BLaER1 (cell line): ENCODE measurements around the gene TENT4A.
A peak's percentile ranks its signal among the peaks of the same experiment; 100 is the strongest.

Source experiments
- H3K27ac ChIP-seq: shearing (Covaris generic); formaldehyde crosslinking; 2 replicates; pipeline ENCODE4 v1.8.1; 2022
- H3K27me3 ChIP-seq: shearing (Covaris generic); formaldehyde crosslinking; 2 replicates; pipeline ENCODE4 v1.8.1; 2022
- H3K36me3 ChIP-seq: shearing (Covaris generic); formaldehyde crosslinking; 2 replicates; pipeline ENCODE4 v1.8.1; 2022
- H3K4me1 ChIP-seq: shearing (Covaris generic); formaldehyde crosslinking; 2 replicates; pipeline ENCODE4 v1.8.1; 2022
- H3K4me2 ChIP-seq: shearing (Covaris generic); formaldehyde crosslinking; 2 replicates; pipeline ENCODE4 v1.8.1; 2022
- H3K4me3 ChIP-seq: shearing (Covaris generic); formaldehyde crosslinking; 2 replicates; pipeline ENCODE4 v1.8.1; 2022
- H3K9ac ChIP-seq: shearing (Covaris generic); formaldehyde crosslinking; 2 replicates; pipeline ENCODE4 v1.8.1; 2022
- H3K9me3 ChIP-seq: shearing (Covaris generic); formaldehyde crosslinking; 2 replicates; pipeline ENCODE4 v1.8.1; 2022
- H4K20me1 ChIP-seq: shearing (Covaris generic); formaldehyde crosslinking; 2 replicates; pipeline ENCODE4 v1.8.1; 2022
- Cebpa-rat ChIP-seq: shearing (Covaris generic); IDR thresholded peaks from 2 replicates; pipeline ENCODE4 v1.8.1; 2022

The TENT4A gene

DNA sequence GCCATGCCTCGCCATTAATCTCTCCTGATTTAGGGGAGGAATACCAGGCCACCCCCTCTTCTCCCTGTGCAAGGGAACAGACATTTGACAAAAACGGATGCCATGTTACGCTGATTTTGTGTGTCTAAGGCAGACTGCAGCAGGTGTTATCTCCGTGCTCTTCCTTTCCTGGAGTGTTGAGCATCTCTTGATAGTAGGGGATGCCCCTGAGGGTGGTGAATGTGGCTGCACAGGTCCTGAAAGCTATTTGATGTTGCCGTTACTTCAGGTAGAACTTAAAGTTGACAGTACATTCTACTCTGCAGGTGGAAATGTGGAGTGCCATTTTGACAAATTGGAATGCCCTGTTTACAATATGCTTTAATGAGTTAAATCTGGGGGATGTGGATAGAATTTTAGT is 21.5 kb downstream of the TENT4A start:
- Histone ChIP-seq H3K4me1 (peaks cover 65% of the 10 kb centered on the region), H3K9me3 (no peaks in the 10 kb centered on the region), H3K4me3 (no peak overlapping the region), H3K4me2 (peak overlapping the region; percentile 13; the same call in 1 of the 2 replicates), H3K9ac (no peak overlapping the region), H4K20me1 (peaks cover 100% of the 10 kb centered on the region), H3K27ac (no peak overlapping the region), H3K36me3 (peaks cover 74% of the 10 kb centered on the region), H3K27me3 (no peaks in the 10 kb centered on the region)
- TF ChIP-seq Cebpa-rat: no peak

- Histone ChIP-seq H3K36me3 (peaks cover 83% of the 10 kb centered on the region), H3K4me2 (peak overlapping the region; percentile 15; the same call in 1 of the 2 replicates)
These were observed 22.9 kb downstream of the TENT4A start for GRCh38 chr5:6736106-6736505.

DNA sequence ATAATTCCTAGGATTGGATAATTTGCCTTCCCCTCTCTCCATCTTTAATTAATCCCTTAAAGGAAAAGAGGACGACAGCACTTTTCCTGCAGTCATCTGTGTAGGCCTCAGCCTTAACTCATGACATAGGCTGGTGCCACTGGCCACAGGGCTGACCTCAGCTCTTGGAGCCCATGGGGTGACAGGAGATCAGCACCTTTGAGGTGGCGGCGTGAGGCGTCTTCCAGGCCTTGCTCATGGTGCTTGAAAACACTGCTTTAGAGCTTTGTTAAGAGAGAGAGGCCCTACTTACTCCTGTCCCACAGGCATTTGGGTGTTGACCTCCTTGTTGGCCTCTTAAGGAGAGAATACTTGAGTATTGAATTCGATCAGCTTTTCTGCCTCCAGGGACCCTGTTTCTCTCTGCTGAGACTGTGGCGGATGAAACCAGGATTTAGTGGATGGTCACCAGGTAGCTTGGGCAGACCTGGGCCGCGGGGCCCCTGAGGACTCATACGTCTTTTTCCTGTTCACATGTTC is 23.4 kb downstream of the TENT4A start:
- 0 out of 2 replicates have a peak overlapping the region, but pooled peaks have one; percentile 11 for H3K27ac ChIP-seq
- H3K27me3 ChIP-seq: no peaks in the 10 kb centered on the region
- H3K4me2 ChIP-seq: no peak overlapping the region
- peaks cover 83% of the 10 kb centered on the region for H3K36me3 ChIP-seq
- peaks cover 100% of the 10 kb centered on the region for H4K20me1 ChIP-seq
- no peak overlapping the region for H3K4me3 ChIP-seq
- no peak overlapping the region for H3K9ac ChIP-seq
- peaks cover 47% of the 10 kb centered on the region for H3K4me1 ChIP-seq
- H3K9me3 ChIP-seq: no peaks in the 10 kb centered on the region
- TF ChIP-seq Cebpa-rat: no peak

More at GRCh38 chr5:6736106-6736505, 22.9 kb downstream of the TENT4A start:
- H3K4me3 ChIP-seq: no peak overlapping the region
- H3K9me3 ChIP-seq: no peaks in the 10 kb centered on the region
- H3K9ac ChIP-seq: no peak overlapping the region
- no peak overlapping the region for H3K27ac ChIP-seq
- peaks cover 100% of the 10 kb centered on the region for H4K20me1 ChIP-seq
- peaks cover 52% of the 10 kb centered on the region for H3K4me1 ChIP-seq
- no peak for TF ChIP-seq Cebpa-rat
- no peaks in the 10 kb centered on the region for H3K27me3 ChIP-seq

GRCh38 chr5:6737043-6737941 is 24.1 kb downstream of the TENT4A start:
- Histone ChIP-seq H3K9me3 (no peaks in the 10 kb centered on the region), H3K4me3 (no peak overlapping the region), H4K20me1 (peaks cover 100% of the 10 kb centered on the region), H3K4me1 (peaks cover 40% of the 10 kb centered on the region), H3K36me3 (peaks cover 86% of the 10 kb centered on the region), H3K4me2 (no peak overlapping the region), H3K27ac (0 out of 2 replicates have a peak overlapping the region, but pooled peaks have one; percentile 11), H3K9ac (no peak overlapping the region), H3K27me3 (no peaks in the 10 kb centered on the region)
- no peak for TF ChIP-seq Cebpa-rat

GRCh38 chr5:6739603-6740002 is 26.4 kb downstream of the TENT4A start:
- H3K4me1 ChIP-seq: peaks cover 17% of the 10 kb centered on the region
- H3K36me3 ChIP-seq: peaks cover 89% of the 10 kb centered on the region

DNA sequence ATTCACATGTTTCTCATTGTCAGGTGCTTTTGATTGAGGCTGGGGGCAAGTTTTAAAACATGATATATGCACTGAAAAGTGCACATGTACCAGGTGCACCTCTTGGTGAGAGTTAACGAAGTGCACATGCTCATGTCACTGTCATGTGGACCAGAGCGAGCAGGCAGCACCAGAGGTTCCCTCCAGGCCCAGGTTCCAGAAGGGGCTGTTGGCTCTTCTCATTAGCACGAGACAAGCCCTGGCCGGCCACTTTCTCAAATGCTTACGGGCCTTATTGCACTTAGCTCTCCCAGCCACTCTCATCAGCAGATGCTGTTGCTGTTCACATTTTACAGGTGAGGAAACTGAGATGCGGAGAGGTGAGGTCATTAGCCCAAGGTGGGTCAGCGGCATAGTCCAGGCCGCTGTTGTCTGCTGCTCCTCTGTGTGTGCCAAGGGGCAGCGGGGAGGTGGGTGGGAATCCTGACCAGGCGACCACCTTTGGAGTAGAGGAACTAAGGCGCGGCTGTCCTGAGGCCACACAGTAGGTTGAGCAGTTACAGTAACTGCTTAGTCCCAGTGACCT is 27.4 kb downstream of the TENT4A start:
- H3K9me3 ChIP-seq: no peaks in the 10 kb centered on the region
- TF ChIP-seq Cebpa-rat: no peak
- peaks cover 96% of the 10 kb centered on the region for H3K36me3 ChIP-seq
- H3K4me1 ChIP-seq: peaks cover 7% of the 10 kb centered on the region
- H3K4me3 ChIP-seq: no peak overlapping the region
- no peak overlapping the region for H3K27ac ChIP-seq
- H3K4me2 ChIP-seq: no peak overlapping the region
- H3K9ac ChIP-seq: no peak overlapping the region
- no peaks in the 10 kb centered on the region for H3K27me3 ChIP-seq
- H4K20me1 ChIP-seq: peaks cover 100% of the 10 kb centered on the region

More at GRCh38 chr5:6739603-6740002, 26.4 kb downstream of the TENT4A start:
- H3K27ac ChIP-seq: no peak overlapping the region
- no peak for TF ChIP-seq Cebpa-rat
- peaks cover 100% of the 10 kb centered on the region for H4K20me1 ChIP-seq
- H3K4me2 ChIP-seq: no peak overlapping the region
- H3K9ac ChIP-seq: no peak overlapping the region
- no peaks in the 10 kb centered on the region for H3K9me3 ChIP-seq
- H3K27me3 ChIP-seq: no peaks in the 10 kb centered on the region
- H3K4me3 ChIP-seq: no peak overlapping the region

GRCh38 chr5:6742081-6742758 is 29.0 kb downstream of the TENT4A start:
- TF ChIP-seq Cebpa-rat: no peak
- Histone ChIP-seq H4K20me1 (peaks cover 100% of the 10 kb centered on the region), H3K4me3 (no peak overlapping the region), H3K36me3 (peaks cover 95% of the 10 kb centered on the region), H3K9ac (no peak overlapping the region), H3K4me2 (no peak overlapping the region), H3K27ac (no peak overlapping the region), H3K4me1 (no peaks in the 10 kb centered on the region), H3K27me3 (no peaks in the 10 kb centered on the region), H3K9me3 (no peaks in the 10 kb centered on the region)

DNA sequence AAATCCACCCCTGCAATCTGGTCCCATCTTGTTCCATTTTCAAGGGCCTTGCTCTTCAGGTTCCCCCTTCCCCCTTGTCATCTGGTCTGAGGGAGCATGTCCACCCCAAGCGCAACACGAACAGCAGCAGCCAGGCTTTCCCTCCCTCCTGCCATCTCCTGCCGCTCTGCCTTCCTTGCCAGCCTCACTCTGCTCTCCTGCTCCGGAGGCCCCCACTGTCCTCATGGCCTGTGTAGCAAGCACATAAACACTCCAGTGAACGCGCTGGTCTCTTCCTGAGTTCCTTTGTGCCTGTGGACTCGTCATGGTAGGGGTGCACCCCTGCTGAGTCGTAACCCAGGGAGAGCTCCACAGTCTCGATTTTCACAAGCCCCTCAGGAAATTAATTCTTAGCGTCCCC is 29.9 kb downstream of the TENT4A start:
- Histone ChIP-seq H3K4me2 (no peak overlapping the region), H3K4me1 (no peaks in the 10 kb centered on the region), H4K20me1 (peaks cover 100% of the 10 kb centered on the region), H3K4me3 (no peak overlapping the region), H3K27ac (no peak overlapping the region), H3K9ac (0 out of 2 replicates have a peak overlapping the region, but pooled peaks have one; percentile 1), H3K27me3 (no peaks in the 10 kb centered on the region), H3K9me3 (no peaks in the 10 kb centered on the region), H3K36me3 (peaks cover 95% of the 10 kb centered on the region)
- TF ChIP-seq Cebpa-rat: no peak

- Histone ChIP-seq H3K27ac (no peak overlapping the region), H3K4me3 (no peak overlapping the region), H4K20me1 (peaks cover 99% of the 10 kb centered on the region), H3K36me3 (peaks cover 94% of the 10 kb centered on the region), H3K4me1 (no peaks in the 10 kb centered on the region), H3K9me3 (no peaks in the 10 kb centered on the region), H3K27me3 (no peaks in the 10 kb centered on the region), H3K9ac (peak overlapping the region; percentile 15; the same call in 1 of the 2 replicates), H3K4me2 (no peak overlapping the region)
- TF ChIP-seq Cebpa-rat: no peak
These were observed 31.8 kb downstream of the TENT4A start for GRCh38 chr5:6744841-6745705.
